Spleen (tissue), 7 donors: Measurements from ENCODE around the gene PTK7.

Source experiments
- CTCF ChIP-seq, 11 experiments: fragments of 200-600 bp in 7 of 11; fragments of 450-650 bp in 4 of 11; sonication (generic) in 4 of 11; IDR thresholded peaks in 8 of 11; conservative IDR thresholded peaks in 3 of 11; 1 replicate in 7 of 11; 2 replicates in 4 of 11; pipeline versions ENCODE4 v1.4.0 to v1.8.0; 2016 to 2021; ENCODE audit warnings: antibody characterized with exemption in 11 of 11, inconsistent platforms in 4 of 11, mild to moderate bottlenecking in 1 of 11
- POLR2A ChIP-seq, 3 donors: fragments of 450-650 bp; IDR thresholded peaks; one replicate each; pipeline ENCODE4 v1.5.1; 2017; ENCODE audit warnings: antibody characterized with exemption in 3 of 3, mild to moderate bottlenecking in 1 of 3
- POLR2AphosphoS5 ChIP-seq, 3 donors: sonication (generic); formaldehyde crosslinking; IDR thresholded peaks; one replicate each; pipeline ENCODE4 v1.5.1; 2017; ENCODE audit warnings: antibody characterized with exemption in 3 of 3
- donor health status: DM: no; HTN: no; CAD: no; lungs with moderate emphysema.
- donor health status: DM: no; HTN: no; CAD: no.
- donor health status: DM: no; HTN: no; CAD: no.

DNA sequence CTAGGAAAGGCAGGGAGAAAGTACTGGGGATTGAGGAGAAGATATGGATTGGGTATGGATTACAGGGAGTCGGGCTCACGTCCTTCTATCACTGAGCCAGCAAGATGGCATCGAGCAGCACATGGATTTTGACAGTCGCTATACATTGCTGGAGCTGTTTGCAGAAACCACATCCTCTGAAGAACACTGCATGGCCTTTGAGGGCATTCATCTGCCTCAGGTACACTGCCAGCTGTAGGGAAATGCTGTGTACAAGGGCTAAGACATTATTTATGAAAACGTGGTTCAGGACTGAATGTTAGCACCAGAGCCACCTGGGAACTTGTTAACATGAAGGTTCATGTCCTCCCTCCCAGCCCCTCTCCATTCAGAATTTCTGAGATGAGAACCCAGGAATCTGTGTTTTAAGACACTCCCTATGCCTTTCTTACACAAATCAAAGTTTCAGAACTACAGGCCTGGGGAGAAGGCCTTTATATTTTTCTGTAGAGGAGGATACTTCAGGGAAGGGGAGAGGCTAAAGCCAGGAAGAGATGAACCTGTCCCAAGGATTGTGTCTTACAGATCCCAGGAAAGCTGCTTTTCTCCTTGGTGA, 109.4 kb downstream of the PTK7 start:
- TF ChIP-seq POLR2A (IDR thresholded peaks at IDR 0.05): no peak
- no peak for TF ChIP-seq CTCF (IDR thresholded peaks at IDR 0.05 in 8 of 11, conservative IDR thresholded peaks at IDR 0.05 in 3 of 11)
- TF ChIP-seq POLR2AphosphoS5 (IDR thresholded peaks at IDR 0.05): no peak
